GM19455 (cell line): ENCODE data around the gene PPP1R16B.
A peak's percentile ranks its signal among the peaks of the same experiment; 100 is the strongest.

Experiments
- ATAC-seq: cut with Tn5 transposase; IDR thresholded peaks from one replicate; pipeline ENCODE4 v1.9.1; 2021; ENCODE audit not compliant: unreplicated experiment

The PPP1R16B gene

GRCh38 chr20:38894091-38894847, 88.8 kb downstream of the PPP1R16B start:
- no peak for ATAC-seq

GRCh38 chr20:38895098-38895949, 89.8 kb downstream of the PPP1R16B start:
- no peak for ATAC-seq

GRCh38 chr20:38896009-38896594, 90.6 kb downstream of the PPP1R16B start:
- ATAC-seq = no peak

GRCh38 chr20:38897267-38897666, 91.8 kb downstream of the PPP1R16B start:
- no peak for ATAC-seq

- ATAC-seq = no peak
Observed at GRCh38 chr20:38900606-38901005, 95.1 kb downstream of the PPP1R16B start.

GRCh38 chr20:38902601-38903000, 97.1 kb downstream of the PPP1R16B start:
- no peak for ATAC-seq

GRCh38 chr20:38903335-38903734, 97.8 kb downstream of the PPP1R16B start:
- no peak for ATAC-seq

- ATAC-seq = no peak
Observed at GRCh38 chr20:38905375-38905774, 99.9 kb downstream of the PPP1R16B start.

GRCh38 chr20:38907918-38908677, 102.6 kb downstream of the PPP1R16B start:
- ATAC-seq = no peak

GRCh38 chr20:38915355-38915754, 109.9 kb downstream of the PPP1R16B start:
- ATAC-seq = no peak

- ATAC-seq = no peak
Observed at GRCh38 chr20:38917657-38918056, 112.2 kb downstream of the PPP1R16B start.

GRCh38 chr20:38918172-38918571, 112.7 kb downstream of the PPP1R16B start:
- no peak for ATAC-seq

- no peak for ATAC-seq
Observed at GRCh38 chr20:38919683-38920082, 114.2 kb downstream of the PPP1R16B start.

GRCh38 chr20:38920411-38920810, 114.9 kb downstream of the PPP1R16B start:
- ATAC-seq = no peak

GRCh38 chr20:38920851-38921250, 115.4 kb downstream of the PPP1R16B start:
- ATAC-seq = no peak

- no peak for ATAC-seq
Observed at GRCh38 chr20:38924718-38925117, 119.2 kb downstream of the PPP1R16B start.

- ATAC-seq = peak; percentile 90
Observed at GRCh38 chr20:38926142-38926933, 120.8 kb downstream of the PPP1R16B start, which contains the start of gene FAM83D. FAM83D (plus strand) TSS chr20:38926417; CDS start chr20:38926443, 26 bp downstream.

GRCh38 chr20:38926934-38927616, 121.6 kb downstream of the PPP1R16B start:
- ATAC-seq = no peak

- no peak for ATAC-seq
Observed at GRCh38 chr20:38927902-38928578, 122.5 kb downstream of the PPP1R16B start.
